ENCODE measurements around the gene ONECUT3.

GRCh38 chr19:1707240-1707639, 46.1 kb upstream of the ONECUT3 start:
- TF ChIP-seq CTCF (tag by site-specific recombination; IDR thresholded peaks at IDR 0.05) (no peak), ZNF621 (tag by site-specific recombination; IDR thresholded peaks at IDR 0.05) (no peak), KLF8 (tag by site-specific recombination; IDR thresholded peaks at IDR 0.05) (no peak)

All from HEK293 (cell line).